ENCODE results near the gene BLOC1S6.

DNA sequence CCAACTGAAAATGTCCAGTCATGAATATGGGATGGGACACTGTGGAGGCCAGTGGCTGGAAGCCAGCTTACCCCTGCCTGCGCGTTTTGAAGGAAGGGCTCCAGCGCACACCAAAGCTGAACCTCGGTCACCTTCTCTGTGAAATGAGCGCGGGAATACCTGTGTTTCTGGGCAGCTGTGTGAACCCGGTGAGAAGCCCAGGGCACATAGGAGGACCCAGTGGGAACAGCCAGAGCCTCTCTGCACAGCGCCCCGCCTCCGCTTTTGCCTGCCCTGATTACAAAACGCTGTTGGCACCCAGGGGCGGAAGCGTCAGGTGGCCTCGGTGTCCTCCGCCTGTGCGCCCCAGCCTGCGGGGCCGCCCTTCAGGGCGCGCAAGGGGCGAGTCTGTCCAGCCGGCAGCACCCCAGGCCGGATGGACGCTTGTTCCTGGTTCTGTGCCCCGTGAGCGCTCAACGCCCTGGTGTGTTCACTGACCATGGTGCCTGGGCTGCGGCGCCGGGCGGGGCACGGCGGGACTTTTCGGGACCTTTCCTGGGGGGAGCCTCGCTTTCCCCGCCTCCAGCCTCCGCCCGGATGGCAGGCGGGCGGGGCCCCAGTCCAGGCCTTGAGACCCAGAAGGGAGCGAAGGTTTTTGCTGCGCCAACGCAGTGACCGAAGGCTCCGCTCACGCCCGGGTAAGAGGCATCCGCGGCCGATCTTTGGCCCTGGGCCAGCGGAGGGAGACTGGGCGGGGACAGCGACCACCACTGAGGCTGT, 47.4 kb downstream of the BLOC1S6 start, which contains the start of gene SQOR:
- TF ChIP-seq, protein P1, sequence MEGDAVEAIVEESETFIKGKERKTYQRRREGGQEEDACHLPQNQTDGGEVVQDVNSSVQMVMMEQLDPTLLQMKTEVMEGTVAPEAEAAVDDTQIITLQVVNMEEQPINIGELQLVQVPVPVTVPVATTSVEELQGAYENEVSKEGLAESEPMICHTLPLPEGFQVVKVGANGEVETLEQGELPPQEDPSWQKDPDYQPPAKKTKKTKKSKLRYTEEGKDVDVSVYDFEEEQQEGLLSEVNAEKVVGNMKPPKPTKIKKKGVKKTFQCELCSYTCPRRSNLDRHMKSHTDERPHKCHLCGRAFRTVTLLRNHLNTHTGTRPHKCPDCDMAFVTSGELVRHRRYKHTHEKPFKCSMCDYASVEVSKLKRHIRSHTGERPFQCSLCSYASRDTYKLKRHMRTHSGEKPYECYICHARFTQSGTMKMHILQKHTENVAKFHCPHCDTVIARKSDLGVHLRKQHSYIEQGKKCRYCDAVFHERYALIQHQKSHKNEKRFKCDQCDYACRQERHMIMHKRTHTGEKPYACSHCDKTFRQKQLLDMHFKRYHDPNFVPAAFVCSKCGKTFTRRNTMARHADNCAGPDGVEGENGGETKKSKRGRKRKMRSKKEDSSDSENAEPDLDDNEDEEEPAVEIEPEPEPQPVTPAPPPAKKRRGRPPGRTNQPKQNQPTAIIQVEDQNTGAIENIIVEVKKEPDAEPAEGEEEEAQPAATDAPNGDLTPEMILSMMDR (IDR thresholded peaks at IDR 0.05; ENCODE audit: poor library complexity, severe bottlenecking), result no peak
- TF ChIP-seq EP300 (conservative IDR thresholded peaks at IDR 0.05; ENCODE audit: poor library complexity, severe bottlenecking), result no peak
- TF ChIP-seq TAF1 (IDR thresholded peaks at IDR 0.05; ENCODE audit: low read depth), result no peak
- no peak for TF ChIP-seq POLR2AphosphoS5 (IDR thresholded peaks at IDR 0.05)
- TF ChIP-seq RAD21 (conservative IDR thresholded peaks at IDR 0.05), result no peak
- no peak for TF ChIP-seq MXI1 (conservative IDR thresholded peaks at IDR 0.05; ENCODE audit: poor library complexity, severe bottlenecking)
- TF ChIP-seq EZH2 (IDR thresholded peaks at IDR 0.05; ENCODE audit: borderline replicate concordance, insufficient read depth, low read length, poor library complexity, severe bottlenecking), result no peak
- TF ChIP-seq, protein P2, sequence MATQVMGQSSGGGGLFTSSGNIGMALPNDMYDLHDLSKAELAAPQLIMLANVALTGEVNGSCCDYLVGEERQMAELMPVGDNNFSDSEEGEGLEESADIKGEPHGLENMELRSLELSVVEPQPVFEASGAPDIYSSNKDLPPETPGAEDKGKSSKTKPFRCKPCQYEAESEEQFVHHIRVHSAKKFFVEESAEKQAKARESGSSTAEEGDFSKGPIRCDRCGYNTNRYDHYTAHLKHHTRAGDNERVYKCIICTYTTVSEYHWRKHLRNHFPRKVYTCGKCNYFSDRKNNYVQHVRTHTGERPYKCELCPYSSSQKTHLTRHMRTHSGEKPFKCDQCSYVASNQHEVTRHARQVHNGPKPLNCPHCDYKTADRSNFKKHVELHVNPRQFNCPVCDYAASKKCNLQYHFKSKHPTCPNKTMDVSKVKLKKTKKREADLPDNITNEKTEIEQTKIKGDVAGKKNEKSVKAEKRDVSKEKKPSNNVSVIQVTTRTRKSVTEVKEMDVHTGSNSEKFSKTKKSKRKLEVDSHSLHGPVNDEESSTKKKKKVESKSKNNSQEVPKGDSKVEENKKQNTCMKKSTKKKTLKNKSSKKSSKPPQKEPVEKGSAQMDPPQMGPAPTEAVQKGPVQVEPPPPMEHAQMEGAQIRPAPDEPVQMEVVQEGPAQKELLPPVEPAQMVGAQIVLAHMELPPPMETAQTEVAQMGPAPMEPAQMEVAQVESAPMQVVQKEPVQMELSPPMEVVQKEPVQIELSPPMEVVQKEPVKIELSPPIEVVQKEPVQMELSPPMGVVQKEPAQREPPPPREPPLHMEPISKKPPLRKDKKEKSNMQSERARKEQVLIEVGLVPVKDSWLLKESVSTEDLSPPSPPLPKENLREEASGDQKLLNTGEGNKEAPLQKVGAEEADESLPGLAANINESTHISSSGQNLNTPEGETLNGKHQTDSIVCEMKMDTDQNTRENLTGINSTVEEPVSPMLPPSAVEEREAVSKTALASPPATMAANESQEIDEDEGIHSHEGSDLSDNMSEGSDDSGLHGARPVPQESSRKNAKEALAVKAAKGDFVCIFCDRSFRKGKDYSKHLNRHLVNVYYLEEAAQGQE (IDR thresholded peaks at IDR 0.05; ENCODE audit: borderline replicate concordance), result no peak
- TF ChIP-seq SMC3 (conservative IDR thresholded peaks at IDR 0.05; ENCODE audit: poor library complexity), result no peak

Data from neural cell (in vitro differentiated cells).